HG03354 (cell line): Measurements from ENCODE around the gene HTR1E.
"Not testable (repeated sequence)": the region's sequence is repeated elsewhere in the genome, so short reads cannot be mapped to it uniquely, and the experiment has no call there.

ENCODE experiments used
- ATAC-seq: cut with Tn5 transposase; IDR thresholded peaks from one replicate; pipeline ENCODE4 v1.9.1; 2021; ENCODE audit warnings: mild to moderate bottlenecking; ENCODE audit not compliant: unreplicated experiment, poor library complexity, severe bottlenecking

The HTR1E gene

GRCh38 chr6:86937219-86938079, at the start of gene HTR1E:
Gene HTR1E (plus strand): TSS chr6:86937528. CDS start chr6:87015335, 77,807 bp downstream.
- peak; percentile 84 for ATAC-seq

GRCh38 chr6:86888301-86888700, 49.0 kb upstream of the HTR1E start:
- no peak for ATAC-seq

- ATAC-seq, result not testable (repeated sequence)
These were observed 40.1 kb upstream of the HTR1E start for GRCh38 chr6:86897265-86897664.

GRCh38 chr6:86913795-86914194, 23.5 kb upstream of the HTR1E start:
- no peak for ATAC-seq

GRCh38 chr6:86916393-86916792, 20.9 kb upstream of the HTR1E start:
- no peak for ATAC-seq

- ATAC-seq, result not testable (repeated sequence)
These were observed 10.2 kb upstream of the HTR1E start for GRCh38 chr6:86927138-86927537.

- ATAC-seq, result not testable (repeated sequence)
These were observed 9.5 kb upstream of the HTR1E start for GRCh38 chr6:86927859-86928258.

GRCh38 chr6:86934365-86934764, 3.0 kb upstream of the HTR1E start:
- ATAC-seq, result no peak

- ATAC-seq, result peak; percentile 19
These were observed 502 bp upstream of the HTR1E start for GRCh38 chr6:86936834-86937218.

GRCh38 chr6:86938814-86939213, 1.5 kb downstream of the HTR1E start:
- ATAC-seq, result no peak

GRCh38 chr6:86941461-86941860, 4.1 kb downstream of the HTR1E start:
- no peak for ATAC-seq

GRCh38 chr6:86942769-86943516, 5.6 kb downstream of the HTR1E start:
- ATAC-seq, result no peak

GRCh38 chr6:86943819-86944407, 6.6 kb downstream of the HTR1E start:
- ATAC-seq, result no peak

GRCh38 chr6:86949771-86950170, 12.4 kb downstream of the HTR1E start:
- ATAC-seq, result no peak

- no peak for ATAC-seq
These were observed 15.7 kb downstream of the HTR1E start for GRCh38 chr6:86952991-86953390.

- no peak for ATAC-seq
These were observed 22.3 kb downstream of the HTR1E start for GRCh38 chr6:86959656-86960055.

GRCh38 chr6:86961455-86962200, 24.3 kb downstream of the HTR1E start:
- ATAC-seq, result no peak

- ATAC-seq, result no peak
These were observed 26.0 kb downstream of the HTR1E start for GRCh38 chr6:86963352-86963751.

- no peak for ATAC-seq
These were observed 26.8 kb downstream of the HTR1E start for GRCh38 chr6:86964029-86964579.

- no peak for ATAC-seq
These were observed 28.9 kb downstream of the HTR1E start for GRCh38 chr6:86966271-86966670.
